Activated T-helper 9 cell treated with anti-CD3 and anti-CD28 coated beads, Interleukin-2, amount 50 U/mL, for 16 hours (primary cell): ENCODE measurements around the gene SCGB1C1.

Experiments
- DNase-seq: peaks from one replicate; pipeline ENCODE4 v3.0.0-alpha.2; 2020; ENCODE audit warnings: low read depth

The SCGB1C1 gene

DNA sequence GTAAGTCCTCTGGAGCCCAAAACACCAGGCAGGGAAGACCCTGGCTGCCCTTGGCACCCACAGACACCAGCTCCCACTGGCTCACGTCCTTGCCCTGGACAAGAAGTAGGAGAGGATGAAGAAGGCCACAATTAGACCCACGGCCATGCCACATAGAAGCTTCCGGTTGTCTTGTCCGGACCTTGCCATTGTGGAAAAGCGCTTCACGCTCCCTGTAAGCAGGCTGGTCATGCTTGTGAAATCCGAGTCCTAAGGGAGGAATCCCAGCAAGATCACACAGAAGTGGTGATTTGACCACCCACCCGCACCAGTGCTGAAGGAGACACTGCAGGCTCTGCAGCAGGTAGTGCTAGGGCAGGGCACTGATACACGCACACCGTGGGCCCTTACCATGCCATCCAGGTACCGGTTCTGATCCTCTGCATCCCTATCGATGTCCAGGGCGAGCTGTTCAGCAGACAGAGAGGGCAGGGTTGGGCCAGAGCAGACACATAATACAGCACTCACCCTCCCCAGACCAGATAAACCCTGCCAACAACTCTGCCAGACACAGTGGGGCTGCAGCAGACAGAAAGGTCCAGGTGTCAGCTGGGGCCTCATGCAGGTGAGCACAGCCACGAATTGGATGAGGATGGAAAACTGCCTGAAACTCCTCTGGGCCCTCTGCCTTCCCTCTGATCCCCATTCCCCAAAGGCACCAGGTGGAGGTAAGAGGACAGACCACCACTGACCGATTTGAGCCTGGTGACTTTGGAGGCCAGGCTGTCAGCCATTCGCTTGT is 12.5 kb downstream of the SCGB1C1 start:
- no peak for DNase-seq

DNA sequence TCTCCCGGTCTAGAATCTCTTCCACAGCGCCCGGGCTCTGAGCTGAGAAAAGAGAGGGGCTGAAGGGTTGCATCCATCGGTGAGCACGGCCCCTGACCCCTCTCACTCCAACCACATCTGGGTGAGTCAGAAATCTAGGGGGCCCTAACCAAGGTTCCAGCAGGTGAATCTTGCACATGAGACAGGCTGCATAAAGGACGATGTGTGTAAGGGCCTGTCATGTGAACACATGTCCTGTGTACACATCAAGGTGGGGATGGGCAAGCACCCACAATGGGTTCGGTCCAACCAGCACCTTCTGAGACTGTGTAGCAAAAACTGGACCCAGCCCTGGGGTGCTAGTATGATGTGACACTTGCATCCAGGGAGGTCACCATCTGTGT is 13.1 kb downstream of the SCGB1C1 start:
- no peak for DNase-seq

DNA sequence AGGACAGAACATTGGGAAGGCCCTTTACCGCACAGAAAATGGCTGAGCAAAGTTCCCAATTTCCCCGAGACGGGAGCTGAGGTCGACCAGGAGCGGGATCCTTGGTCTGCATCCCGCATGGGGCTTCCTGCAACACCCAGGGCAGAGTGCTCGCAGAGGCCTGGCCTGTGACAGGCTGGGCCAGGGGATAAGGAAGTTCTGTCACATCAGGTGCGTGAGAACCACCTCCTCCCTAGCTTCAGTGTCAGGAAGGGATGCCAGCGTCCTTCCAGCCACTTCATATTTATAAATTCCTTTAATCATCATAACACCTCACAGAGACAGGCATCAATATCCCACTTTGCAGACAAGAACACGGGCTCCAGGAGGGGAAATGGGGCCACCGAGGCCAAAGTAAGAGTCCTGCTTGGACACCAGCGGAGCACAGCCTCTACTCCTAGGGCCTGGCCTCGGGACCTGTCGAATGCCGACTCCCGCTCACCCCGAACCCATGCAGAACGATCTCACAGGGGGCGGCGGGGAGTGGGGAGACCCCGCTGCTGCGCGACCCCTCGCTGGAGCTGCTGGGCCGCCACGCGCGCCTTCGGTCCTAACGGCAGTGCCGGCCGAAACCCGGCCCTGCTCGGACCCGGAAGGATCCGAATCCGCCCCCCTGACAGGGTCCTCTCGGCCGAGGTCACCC is 13.8 kb downstream of the SCGB1C1 start:
- DNase-seq: no peak

DNA sequence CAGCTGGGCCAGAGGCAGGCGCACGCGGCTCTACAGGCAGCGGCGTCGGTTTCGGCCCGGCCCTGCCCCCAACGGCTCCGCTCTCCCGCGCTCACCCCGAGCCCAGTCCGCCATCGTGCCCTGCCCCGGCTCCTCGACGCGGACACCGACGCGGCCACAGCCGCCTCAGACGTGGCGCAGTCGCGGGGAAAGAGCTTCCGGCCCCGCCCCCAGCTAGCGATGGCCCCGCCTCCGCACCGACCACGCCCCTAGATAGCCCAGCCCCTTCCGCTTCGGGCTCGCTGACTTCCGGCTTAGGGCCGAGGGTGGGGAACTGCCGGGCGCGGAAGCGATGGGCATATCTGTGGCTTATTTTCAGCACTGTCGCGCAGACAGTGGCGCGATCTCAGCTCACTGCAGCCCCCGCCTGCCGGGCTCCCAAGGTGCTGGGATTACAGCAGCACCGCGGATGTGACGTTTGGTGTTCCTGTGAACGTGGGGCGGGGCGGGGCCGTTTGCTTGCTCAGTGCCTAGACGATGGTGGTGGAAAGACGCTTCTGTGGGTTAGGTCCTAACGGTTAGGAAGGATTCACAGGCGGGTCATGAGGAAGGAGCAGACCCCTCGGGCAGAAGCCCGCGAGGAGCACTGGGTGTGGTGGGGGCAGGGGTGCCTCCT is 14.5 kb downstream of the SCGB1C1 start, which contains the start of the genes BET1L and RIC8A:
BET1L (minus strand) TSS at position 192 of the 655 bp plus-strand sequence; CDS start at position 114, 78 bp downstream.
RIC8A (plus strand) TSS at position 501 of the 655 bp plus-strand sequence. CDS start 1,147 bp downstream, outside the sequence.
- DNase-seq: peak; percentile 94

DNA sequence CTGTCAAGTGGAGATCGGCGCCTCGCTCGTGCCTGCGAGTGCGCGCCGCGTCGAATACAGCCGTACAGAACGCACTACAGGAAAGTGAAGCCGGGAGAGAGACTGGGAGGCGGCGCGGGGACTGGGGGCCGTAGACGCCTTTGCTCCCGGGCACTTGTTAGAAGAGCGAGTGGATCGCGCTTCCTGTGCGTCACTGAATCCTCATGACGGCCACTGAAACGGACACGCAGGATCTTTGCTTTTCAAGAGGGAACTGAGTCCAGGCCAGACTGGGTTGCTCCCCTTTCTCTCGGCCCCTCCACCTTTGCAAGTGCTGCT is 14.9 kb downstream of the SCGB1C1 start:
- no peak for DNase-seq

DNA sequence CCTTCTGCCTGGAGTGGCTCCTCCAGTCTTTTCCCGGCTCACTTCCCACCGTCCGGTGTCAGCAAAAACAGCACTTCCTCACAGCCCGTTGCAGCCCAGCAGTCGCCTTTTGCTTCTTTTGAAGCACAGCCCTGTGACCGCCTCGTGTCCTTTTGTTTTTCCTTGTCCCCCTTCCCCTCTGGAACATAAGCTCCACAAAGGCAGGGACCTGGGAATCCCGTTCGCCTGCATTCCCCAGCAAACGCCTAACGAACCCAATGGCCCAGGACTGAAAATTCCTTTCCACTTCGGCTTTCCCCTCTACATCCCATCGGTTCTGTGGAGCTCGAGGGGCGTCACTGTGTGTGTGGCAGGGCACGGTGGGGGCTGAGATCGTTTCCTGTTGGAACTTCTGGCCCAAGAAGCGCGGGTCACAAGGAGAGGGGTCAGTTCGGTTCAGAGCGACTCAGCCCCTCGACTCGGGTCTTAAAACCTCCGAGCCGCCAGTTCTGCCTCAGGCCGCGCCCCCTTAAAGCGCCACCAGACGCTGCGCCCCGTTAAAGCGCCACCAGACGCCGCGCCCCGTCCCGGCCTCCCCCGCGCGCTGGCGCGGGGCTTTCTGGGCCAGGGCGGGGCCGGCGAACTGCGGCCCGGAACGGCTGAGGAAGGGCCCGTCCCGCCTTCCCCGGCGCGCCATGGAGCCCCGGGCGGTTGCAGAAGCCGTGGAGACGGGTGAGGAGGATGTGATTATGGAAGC is 15.5 kb downstream of the SCGB1C1 start:
- peak; percentile 70 for DNase-seq

DNA sequence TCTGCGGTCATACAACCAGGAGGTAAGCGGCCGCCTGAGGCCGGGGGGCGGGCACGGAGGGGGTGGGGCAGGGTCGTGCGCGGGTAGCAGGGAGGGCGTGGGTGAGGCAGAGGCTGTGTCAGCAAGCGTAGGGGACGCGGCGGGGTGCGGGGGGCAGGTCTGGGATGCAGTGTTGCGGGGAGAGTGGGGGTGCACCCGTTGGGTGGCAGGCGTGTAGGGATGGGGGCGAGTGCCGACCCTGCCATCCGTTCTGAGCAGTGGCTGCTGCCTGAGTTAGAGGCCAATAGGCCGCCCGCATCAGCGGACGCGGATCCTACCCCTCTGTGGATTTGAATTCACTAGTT is 16.0 kb downstream of the SCGB1C1 start:
- DNase-seq: no peak

DNA sequence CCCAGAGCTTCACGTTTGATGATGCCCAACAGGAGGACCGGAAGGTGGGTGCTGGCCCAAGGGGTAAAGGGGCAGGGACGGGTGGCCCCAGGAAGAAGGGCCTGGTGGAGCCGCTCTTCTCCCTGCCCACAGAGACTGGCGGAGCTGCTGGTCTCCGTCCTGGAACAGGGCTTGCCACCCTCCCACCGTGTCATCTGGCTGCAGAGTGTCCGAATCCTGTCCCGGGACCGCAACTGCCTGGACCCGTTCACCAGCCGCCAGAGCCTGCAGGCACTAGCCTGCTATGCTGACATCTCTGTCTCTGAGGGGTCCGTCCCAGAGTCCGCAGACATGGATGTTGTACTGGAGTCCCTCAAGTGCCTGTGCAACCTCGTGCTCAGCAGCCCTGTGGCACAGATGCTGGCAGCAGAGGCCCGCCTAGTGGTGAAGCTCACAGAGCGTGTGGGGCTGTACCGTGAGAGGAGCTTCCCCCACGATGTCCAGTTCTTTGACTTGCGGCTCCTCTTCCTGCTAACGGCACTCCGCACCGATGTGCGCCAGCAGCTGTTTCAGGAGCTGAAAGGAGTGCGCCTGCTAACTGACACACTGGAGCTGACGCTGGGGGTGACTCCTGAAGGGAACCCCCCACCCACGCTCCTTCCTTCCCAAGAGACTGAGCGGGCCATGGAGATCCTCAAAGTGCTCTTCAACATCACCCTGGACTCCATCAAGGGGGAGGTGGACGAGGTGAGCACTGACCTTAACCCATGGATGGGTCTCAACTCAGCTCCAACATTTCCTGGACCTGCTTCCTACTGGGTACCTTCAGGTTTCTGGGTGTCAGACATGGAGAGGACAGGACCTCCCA is 16.6 kb downstream of the SCGB1C1 start:
- no peak for DNase-seq

DNA sequence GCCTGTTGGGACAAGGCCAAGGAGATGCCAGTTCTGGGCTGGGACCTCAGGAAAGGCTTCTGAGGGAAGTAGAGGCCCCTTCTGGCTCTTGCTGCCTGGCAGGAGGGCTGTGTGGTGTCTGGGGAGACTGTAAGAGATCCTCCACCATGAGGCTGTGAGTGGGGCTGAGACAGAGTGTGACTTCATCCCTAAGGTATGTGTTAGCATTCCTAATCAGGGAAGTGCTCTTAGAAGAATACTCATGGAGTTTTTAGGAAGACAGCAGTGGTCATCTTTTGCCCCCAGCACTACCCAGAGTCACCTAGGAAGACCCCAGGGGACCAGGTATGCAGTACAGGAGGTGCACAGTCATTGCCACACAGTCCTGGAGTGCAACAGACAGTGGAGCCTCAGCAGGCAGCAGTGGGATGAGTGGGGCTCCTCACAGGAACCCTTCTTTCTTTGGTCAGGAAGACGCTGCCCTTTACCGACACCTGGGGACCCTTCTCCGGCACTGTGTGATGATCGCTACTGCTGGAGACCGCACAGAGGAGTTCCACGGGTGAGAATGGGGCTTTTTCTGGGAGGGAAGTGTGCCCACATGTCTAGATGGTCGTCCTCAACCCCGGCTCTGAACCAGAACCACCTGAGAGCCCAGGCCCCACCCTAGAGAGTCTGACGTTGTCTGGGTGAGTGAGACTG is 17.4 kb downstream of the SCGB1C1 start:
- no peak for DNase-seq

DNA sequence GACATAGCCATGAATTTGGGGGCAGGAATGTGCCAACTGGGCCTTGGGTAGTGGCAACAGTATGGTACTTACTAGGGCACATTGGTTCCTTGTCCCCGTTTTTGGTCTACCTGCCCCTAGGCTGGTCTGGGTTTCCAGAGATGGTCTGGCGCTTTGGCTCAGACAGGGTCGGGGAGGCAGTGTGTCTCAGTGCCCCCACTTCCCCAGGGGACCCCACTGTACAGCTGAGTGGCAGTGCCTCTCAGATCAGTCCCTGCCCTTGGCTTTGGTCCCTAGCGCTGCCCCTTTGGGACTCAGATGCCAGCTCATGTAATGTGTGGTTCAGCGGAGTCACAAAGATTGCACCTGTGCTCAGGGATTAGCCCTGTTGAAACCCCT is 17.9 kb downstream of the SCGB1C1 start:
- no peak for DNase-seq

DNA sequence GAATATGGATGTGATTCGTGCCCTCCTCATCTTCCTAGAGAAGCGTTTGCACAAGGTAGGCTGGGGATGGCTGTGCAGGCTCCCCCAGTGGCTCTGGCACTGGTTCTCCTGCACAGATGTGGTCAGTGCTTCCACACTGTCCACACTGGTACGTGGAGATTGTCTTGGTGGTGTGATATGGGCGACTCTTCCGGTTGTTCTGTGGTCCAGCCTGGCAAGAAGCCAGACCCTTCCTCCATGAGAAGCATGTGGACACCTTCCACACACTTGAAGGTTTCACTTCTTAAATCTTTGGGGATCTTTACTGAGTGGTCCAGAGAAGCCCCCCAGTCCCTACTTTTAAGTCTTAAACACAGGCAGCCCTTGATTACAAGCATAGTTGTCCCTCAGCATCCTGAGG is 18.4 kb downstream of the SCGB1C1 start:
- DNase-seq: no peak

DNA sequence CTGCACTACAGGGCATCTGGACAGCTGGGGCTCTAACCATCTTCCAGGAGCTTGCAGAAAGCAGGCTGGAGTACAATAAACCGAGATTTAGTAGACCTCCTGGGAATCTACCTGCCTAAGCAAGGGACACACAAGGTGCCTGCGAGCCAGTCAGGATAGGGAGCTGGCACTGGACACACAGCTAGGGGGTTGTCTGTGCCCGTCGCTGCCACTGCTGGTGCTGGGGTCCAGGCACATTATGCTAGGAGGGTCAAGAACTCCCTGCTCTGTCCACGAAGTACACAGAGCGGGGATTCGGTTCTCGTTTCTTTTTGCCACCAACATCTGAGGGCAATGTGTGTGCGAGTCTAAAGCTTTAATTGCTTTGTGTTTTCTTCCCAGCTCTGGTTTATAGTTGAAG is 18.9 kb downstream of the SCGB1C1 start:
- DNase-seq: no peak

DNA sequence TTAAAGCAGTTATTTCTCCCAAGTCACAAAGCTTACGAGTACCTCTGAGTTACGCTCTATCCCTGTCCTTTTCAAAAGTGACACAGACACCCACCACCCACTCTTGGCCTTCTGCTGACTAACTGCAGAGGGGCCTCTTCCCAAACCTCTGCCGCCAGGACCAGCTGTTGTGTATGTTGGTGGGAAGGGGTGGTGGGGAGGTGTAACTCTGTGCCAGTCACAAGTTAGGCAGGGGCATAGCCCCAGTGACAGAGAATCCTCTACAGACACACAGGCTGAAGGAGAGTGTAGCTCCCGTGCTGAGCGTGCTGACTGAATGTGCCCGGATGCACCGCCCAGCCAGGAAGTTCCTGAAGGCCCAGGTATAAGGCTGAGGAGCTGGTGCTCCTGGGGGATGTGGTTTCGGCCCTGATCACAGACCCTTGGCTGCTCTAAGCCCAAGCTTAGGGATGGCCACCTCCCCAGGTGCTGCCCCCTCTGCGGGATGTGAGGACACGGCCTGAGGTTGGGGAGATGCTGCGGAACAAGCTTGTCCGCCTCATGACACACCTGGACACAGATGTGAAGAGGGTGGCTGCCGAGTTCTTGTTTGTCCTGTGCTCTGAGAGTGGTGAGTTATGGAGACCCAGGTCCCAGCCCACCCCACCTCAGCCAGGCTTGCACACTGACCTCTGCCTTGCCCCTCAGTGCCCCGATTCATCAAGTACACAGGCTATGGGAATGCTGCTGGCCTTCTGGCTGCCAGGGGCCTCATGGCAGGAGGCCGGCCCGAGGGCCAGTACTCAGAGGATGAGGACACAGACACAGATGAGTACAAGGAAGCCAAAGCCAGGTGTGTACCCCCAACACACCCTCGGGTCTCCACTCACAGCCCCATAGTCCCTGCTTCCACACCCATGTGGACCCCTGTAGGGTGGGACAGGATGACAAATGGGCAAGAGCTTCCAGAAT is 19.5 kb downstream of the SCGB1C1 start:
- DNase-seq: no peak

DNA sequence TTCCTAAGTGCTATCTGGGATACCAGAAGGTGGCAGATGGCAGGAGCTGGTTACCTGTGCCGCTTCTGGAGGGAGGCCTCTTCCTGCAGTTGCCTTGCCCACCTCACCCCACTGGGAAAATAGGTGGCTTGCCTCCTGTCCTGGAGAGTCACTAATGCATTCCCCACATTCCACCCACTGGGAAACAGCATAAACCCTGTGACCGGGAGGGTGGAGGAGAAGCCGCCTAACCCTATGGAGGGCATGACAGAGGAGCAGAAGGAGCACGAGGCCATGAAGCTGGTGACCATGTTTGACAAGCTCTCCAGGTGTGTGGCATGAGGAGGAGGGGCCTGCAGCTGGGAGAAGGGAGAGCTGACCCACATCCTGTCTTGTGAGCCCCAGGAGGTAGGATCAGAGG is 20.2 kb downstream of the SCGB1C1 start:
- DNase-seq: no peak

DNA sequence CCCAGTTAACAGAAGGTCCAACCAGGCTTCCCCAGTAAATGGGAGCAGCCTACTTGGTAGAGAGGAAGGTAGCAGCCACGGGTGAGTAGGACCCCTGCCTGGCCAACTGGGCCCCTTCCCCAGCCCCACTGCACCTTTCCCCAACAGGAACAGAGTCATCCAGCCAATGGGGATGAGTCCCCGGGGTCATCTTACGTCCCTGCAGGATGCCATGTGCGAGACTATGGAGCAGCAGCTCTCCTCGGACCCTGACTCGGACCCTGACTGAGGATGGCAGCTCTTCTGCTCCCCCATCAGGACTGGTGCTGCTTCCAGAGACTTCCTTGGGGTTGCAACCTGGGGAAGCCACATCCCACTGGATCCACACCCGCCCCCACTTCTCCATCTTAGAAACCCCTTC is 21.2 kb downstream of the SCGB1C1 start:
- DNase-seq: no peak

DNA sequence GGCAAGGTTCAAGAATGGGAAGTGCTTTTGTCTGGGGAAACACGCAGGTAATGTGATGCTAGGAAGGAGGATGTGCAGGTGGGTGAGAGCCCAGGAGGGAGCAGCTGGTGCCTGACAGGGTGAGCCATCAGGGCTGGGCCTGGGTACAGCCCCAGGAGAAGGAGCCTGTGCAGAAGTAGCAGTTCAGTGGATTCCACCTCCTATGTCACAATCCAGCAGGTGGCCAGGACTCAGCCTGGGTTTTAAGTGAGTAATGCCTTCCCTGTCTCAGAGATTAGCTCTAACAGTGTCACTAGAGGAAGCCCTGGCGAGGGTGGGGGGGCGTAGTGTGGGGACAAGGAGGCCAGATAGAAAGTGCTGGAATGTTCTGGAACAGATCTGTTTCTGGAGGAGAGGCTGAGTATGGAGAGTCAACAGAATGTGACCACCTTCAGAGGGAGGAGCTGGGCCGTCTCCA is 22.7 kb downstream of the SCGB1C1 start:
- DNase-seq: no peak

DNA sequence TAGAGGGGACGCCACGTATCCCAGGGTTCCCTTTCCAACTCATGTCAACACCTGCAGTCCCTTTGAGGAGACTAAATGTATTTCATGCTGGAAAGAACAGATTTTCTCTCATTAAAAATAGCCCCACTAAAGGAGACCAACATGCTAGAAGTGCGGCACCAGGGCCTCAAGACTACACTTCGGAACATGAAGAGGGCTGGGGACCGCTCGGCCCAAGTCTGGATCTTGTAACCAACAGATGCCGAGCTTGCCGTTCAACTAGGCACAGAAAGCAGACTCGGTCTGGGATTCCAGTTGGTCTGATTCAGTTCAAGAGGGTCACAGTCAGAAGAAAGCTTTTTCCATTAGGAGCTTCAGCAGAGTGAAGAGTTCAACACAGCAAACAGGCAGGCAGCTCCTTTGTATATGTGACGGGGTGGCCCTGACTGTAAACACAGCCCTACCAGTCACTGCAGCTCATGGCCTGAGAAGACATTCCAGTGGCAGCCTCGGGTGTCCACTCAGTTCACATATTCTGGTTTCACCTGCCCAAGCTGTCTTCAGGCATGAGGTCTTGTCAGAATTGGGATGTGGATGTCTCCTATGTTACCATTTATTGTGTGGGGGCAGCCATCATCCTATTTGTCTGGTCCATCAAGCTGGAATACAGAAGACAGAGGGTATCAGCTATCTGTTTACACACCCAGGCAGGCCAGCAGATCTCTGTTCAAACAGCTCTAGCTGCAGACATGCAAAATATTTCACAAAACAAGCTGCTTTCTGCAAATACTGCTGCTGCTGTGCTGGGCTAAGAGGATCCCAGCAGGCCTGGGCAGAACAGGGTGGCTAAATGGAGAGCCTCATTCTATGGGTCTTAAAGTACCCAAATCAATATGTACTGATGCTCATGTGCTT is 23.4 kb downstream of the SCGB1C1 start:
- no peak for DNase-seq

DNA sequence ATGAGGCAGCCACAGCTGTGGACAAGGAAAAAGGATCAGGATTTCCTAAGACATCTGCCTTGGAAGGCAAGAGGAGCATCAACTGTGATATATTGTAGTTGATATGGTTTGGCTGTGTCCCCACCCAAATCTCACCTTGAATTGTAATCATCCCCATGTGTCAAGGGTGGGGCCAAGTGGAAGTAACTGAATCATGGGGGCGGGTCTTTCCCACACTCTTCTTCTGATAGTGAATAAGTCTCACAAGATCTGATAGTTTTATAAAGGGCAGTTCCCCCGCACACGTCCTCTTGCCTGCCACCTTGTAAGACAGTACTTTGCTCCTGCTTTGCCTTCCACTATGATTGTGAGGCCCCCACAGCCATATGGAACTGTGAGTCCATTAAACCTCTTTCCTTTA is 24.8 kb downstream of the SCGB1C1 start:
- no peak for DNase-seq
